ENCODE measurements around the gene TEX2.

DNA sequence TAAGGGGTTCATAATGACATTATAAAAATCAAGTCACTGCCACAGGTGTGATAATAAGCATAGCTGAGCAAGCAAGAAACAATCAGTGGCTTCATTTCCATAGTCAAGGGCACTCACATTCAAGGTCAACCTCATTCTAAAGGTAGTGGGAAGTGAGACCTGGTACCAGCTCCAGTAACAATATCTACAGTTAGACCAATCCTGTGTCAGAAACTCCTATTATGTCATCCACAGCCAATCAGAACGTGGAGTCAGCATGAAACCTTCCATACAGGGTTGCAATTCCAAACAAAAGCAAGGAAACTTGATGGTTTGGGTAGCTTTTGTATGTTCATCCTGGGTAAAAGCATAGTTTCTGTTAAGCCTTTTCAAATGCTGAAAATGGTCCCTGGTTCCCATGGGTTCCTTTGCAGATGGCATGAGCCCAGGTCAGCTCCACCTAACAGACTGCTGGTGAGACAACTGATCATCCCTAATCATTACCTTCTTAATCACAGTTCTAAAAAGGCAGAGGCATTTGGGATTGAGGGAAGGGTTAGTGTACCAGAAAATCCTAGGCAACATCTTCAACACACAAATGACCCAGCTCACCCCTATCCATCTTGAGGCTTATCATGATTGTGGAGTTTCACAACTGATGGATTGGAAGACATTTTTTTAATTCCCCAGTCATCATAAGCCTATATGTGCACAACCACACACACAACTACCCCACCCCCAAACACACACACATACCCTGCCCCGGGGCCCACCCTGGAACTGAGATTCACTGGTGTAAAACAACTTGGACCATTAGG, 30.4 kb downstream of the TEX2 start:
- TF ChIP-seq, protein P1, sequence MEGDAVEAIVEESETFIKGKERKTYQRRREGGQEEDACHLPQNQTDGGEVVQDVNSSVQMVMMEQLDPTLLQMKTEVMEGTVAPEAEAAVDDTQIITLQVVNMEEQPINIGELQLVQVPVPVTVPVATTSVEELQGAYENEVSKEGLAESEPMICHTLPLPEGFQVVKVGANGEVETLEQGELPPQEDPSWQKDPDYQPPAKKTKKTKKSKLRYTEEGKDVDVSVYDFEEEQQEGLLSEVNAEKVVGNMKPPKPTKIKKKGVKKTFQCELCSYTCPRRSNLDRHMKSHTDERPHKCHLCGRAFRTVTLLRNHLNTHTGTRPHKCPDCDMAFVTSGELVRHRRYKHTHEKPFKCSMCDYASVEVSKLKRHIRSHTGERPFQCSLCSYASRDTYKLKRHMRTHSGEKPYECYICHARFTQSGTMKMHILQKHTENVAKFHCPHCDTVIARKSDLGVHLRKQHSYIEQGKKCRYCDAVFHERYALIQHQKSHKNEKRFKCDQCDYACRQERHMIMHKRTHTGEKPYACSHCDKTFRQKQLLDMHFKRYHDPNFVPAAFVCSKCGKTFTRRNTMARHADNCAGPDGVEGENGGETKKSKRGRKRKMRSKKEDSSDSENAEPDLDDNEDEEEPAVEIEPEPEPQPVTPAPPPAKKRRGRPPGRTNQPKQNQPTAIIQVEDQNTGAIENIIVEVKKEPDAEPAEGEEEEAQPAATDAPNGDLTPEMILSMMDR (IDR thresholded peaks at IDR 0.05), result no peak
- no peak for TF ChIP-seq POLR2A (IDR thresholded peaks at IDR 0.05)
